ENCODE results near the gene PMS2.
A peak's percentile ranks its signal among the peaks of the same experiment; 100 is the strongest.
"Not testable (repeated sequence)": the region's sequence is repeated elsewhere in the genome, so short reads cannot be mapped to it uniquely, and the experiment has no call there.

PMS2 gene

GRCh38 chr7:6015917-6016652 is 7.2 kb upstream of the PMS2 start:
- peak; percentile 30 for DNase-seq

- DNase-seq: no peak
Observed at GRCh38 chr7:6012355-6013104, 3.7 kb upstream of the PMS2 start.

GRCh38 chr7:6011541-6011940 is 2.7 kb upstream of the PMS2 start:
- DNase-seq: no peak

GRCh38 chr7:6010370-6010769 is 1.5 kb upstream of the PMS2 start:
- DNase-seq: not testable (repeated sequence)

GRCh38 chr7:6007835-6008590 is 836 bp downstream of the PMS2 start:
- not testable (repeated sequence) for DNase-seq

- no peak for DNase-seq
Observed at GRCh38 chr7:6007386-6007785, 1.5 kb downstream of the PMS2 start.

GRCh38 chr7:5997210-5997808 is 11.5 kb downstream of the PMS2 start:
- peak; percentile 69 for DNase-seq

- DNase-seq: not testable (repeated sequence)
Observed at GRCh38 chr7:5987061-5987460, 21.8 kb downstream of the PMS2 start.

GRCh38 chr7:5979680-5980314 is 29.1 kb downstream of the PMS2 start:
- not testable (repeated sequence) for DNase-seq

- DNase-seq: not testable (repeated sequence)
Observed at GRCh38 chr7:5973580-5973979, 35.3 kb downstream of the PMS2 start.

- not testable (repeated sequence) for DNase-seq
Observed at GRCh38 chr7:5970347-5970911, 38.4 kb downstream of the PMS2 start, which contains the start of gene RSPH10B. Gene RSPH10B, minus strand, starts transcription at chr7:5970689. Its CDS starts 3,573 bp downstream, at chr7:5967116.

GRCh38 chr7:5963810-5964209 is 45.0 kb downstream of the PMS2 start:
- DNase-seq: not testable (repeated sequence)

GRCh38 chr7:5963205-5963604 is 45.6 kb downstream of the PMS2 start:
- DNase-seq: not testable (repeated sequence)

GRCh38 chr7:5934945-5935450 is 73.9 kb downstream of the PMS2 start:
- not testable (repeated sequence) for DNase-seq

- DNase-seq: not testable (repeated sequence)
Observed at GRCh38 chr7:5931905-5932644, 76.8 kb downstream of the PMS2 start.

- not testable (repeated sequence) for DNase-seq
Observed at GRCh38 chr7:5931250-5931649, 77.6 kb downstream of the PMS2 start.

GRCh38 chr7:5930290-5930689 is 78.6 kb downstream of the PMS2 start:
- DNase-seq: not testable (repeated sequence)

GRCh38 chr7:5926263-5926870 is 82.5 kb downstream of the PMS2 start:
- not testable (repeated sequence) for DNase-seq

GRCh38 chr7:5924630-5925029 is 84.2 kb downstream of the PMS2 start:
- not testable (repeated sequence) for DNase-seq

GRCh38 chr7:5924180-5924579 is 84.7 kb downstream of the PMS2 start:
- not testable (repeated sequence) for DNase-seq

All from NCI-H1105 treated with DMSO at 0.1 percent for 48 hours (cell line).